SK-N-SH (cell line): ENCODE data around the gene CRB2. TPM values are rescaled to one million over a fixed set of nuclear protein-coding genes. Genes with fewer than 3 reads are reported as not detected.

Experiments used
- CTCF ChIA-PET: fragments of 300-600, 350-600 bp; formaldehyde crosslinking; extraction: SDS; loops from one replicate; lab custom pipeline; 2021; lab: Yijun Ruan, JAX
- POLR2A ChIA-PET: fragments of 350-600 bp; sonication (Branson Sonifier 250); formaldehyde crosslinking; extraction: SDS; loops from one replicate; lab custom pipeline; 2020; ENCODE audit warnings: antibody characterized with exemption, inconsistent platforms; lab: Yijun Ruan, JAX
- DNase-seq: peaks from one replicate; pipeline ENCODE4 v3.0.0; 2012
- H2AFZ ChIP-seq: fragments of 200-600 bp; sonication (generic); 2 replicates; pipeline ENCODE4 v1.8.1; 2016; ENCODE audit warnings: antibody characterized with exemption, mild to moderate bottlenecking, low read depth
- H3F3A ChIP-seq: fragments of 200-600 bp; sonication (generic); replicated peaks from 2 replicates; pipeline ENCODE3; 2016; ENCODE audit warnings: antibody characterized with exemption, mild to moderate bottlenecking; ENCODE audit not compliant: insufficient read depth
- H3K27ac ChIP-seq, 2 experiments: fragments of 200-500 bp in 1 of 2; fragments of 200-600 bp in 1 of 2; sonication (Bioruptor generic) in 1 of 2; sonication (generic), shearing (Covaris generic) in 1 of 2; 2 replicates each; pipeline versions ENCODE4 v1.5.1 to v1.6.1; 2014 to 2016; ENCODE audit warnings: low read depth in 2 of 2, inconsistent platforms in 1 of 2, low read length in 1 of 2, mild to moderate bottlenecking in 1 of 2, mixed read lengths in 1 of 2
- H3K27me3 ChIP-seq: fragments of 200-600 bp; sonication (generic), shearing (Covaris generic); 2 replicates; pipeline ENCODE4 v1.6.1; 2016; ENCODE audit warnings: mixed run types; ENCODE audit not compliant: insufficient read depth
- H3K36me3 ChIP-seq, 2 experiments: fragments of 200-500 bp in 1 of 2; fragments of 200-600 bp in 1 of 2; sonication (Bioruptor generic) in 1 of 2; sonication (generic) in 1 of 2; replicated peaks in 1 of 2; 2 replicates each; pipeline versions ENCODE3 to v1.5.1; 2014 to 2016; ENCODE audit warnings: low read length in 1 of 2, mild to moderate bottlenecking in 1 of 2; ENCODE audit not compliant: insufficient read depth in 2 of 2, control insufficient read depth in 1 of 2
- H3K4me1 ChIP-seq, 2 experiments: fragments of 200-500 bp in 1 of 2; fragments of 200-600 bp in 1 of 2; sonication (Bioruptor generic) in 1 of 2; sonication (generic), shearing (Covaris generic) in 1 of 2; 2 replicates each; pipeline versions ENCODE4 v1.5.1 to v1.6.1; 2014 to 2016; ENCODE audit warnings: low read depth in 1 of 2, low read length in 1 of 2, mixed run types in 1 of 2; ENCODE audit not compliant: insufficient read depth in 2 of 2, control insufficient read depth in 1 of 2
- H3K4me2 ChIP-seq: fragments of 200-600 bp; sonication (generic), shearing (Covaris generic); 2 replicates; pipeline ENCODE4 v1.6.1; 2017; ENCODE audit warnings: mixed run types
- H3K4me3 ChIP-seq, 2 experiments: fragments of 200-500 bp in 1 of 2; fragments of 200-600 bp in 1 of 2; sonication (Bioruptor generic) in 1 of 2; sonication (generic), shearing (Covaris generic) in 1 of 2; 2 replicates each; pipeline versions ENCODE4 v1.5.1 to v1.8.1; 2014 to 2016; ENCODE audit warnings: low read depth in 2 of 2, inconsistent platforms in 1 of 2, low read length in 1 of 2, mild to moderate bottlenecking in 1 of 2, mixed read lengths in 1 of 2, moderate library complexity in 1 of 2
- H3K79me2 ChIP-seq: fragments of 200-600 bp; sonication (generic); 2 replicates; pipeline ENCODE4 v1.8.1; 2017; ENCODE audit warnings: mild to moderate bottlenecking; ENCODE audit not compliant: insufficient read depth
- H3K9ac ChIP-seq: fragments of 200-600 bp; sonication (generic); 2 replicates; pipeline ENCODE4 v1.6.1; 2017; ENCODE audit warnings: mixed run types
- H3K9me2 ChIP-seq: fragments of 200-600 bp; sonication (generic); 2 replicates; pipeline ENCODE4 v1.6.1; 2017; ENCODE audit warnings: mixed run types
- H3K9me3 ChIP-seq: fragments of 200-600 bp; sonication (generic); 2 replicates; pipeline ENCODE4 v1.6.1; 2017; ENCODE audit warnings: mixed run types, mild to moderate bottlenecking, moderate library complexity
- H4K20me1 ChIP-seq: fragments of 200-600 bp; sonication (generic); 2 replicates; pipeline ENCODE4 v1.6.1; 2017; ENCODE audit warnings: mild to moderate bottlenecking, mixed run types; ENCODE audit not compliant: insufficient read depth
- EP300 ChIP-seq, 2 experiments: IDR thresholded peaks; 2 replicates each; pipeline versions ENCODE4 v1.4.0 to v1.6.1; 2012; ENCODE audit warnings: borderline replicate concordance in 1 of 2, low read depth in 1 of 2, low read length in 1 of 2
- EZH2phosphoT487 ChIP-seq: fragments of 200-600 bp; sonication (generic); IDR thresholded peaks from 2 replicates; pipeline ENCODE4 v1.6.1; 2017; ENCODE audit warnings: low read depth, mixed run types, mild to moderate bottlenecking, antibody characterized with exemption, moderate library complexity, borderline replicate concordance
- FOXM1 ChIP-seq: IDR thresholded peaks from 2 replicates; pipeline ENCODE4 v1.4.0; 2012; ENCODE audit warnings: low read depth, mild to moderate bottlenecking
- JUND ChIP-seq: IDR thresholded peaks from 2 replicates; pipeline ENCODE4 v1.4.0; 2012
- NRF1 ChIP-seq: IDR thresholded peaks from 2 replicates; pipeline ENCODE4 v1.6.1; 2012; ENCODE audit warnings: low read depth, mild to moderate bottlenecking, low read length
- RAD21 ChIP-seq: IDR thresholded peaks from 2 replicates; pipeline ENCODE4 v1.6.1; 2012; ENCODE audit warnings: mild to moderate bottlenecking, low read length
- SMC3 ChIP-seq: IDR thresholded peaks from 2 replicates; pipeline ENCODE4 v1.6.1; 2012; ENCODE audit warnings: low read depth, low read length, improper control_type of control experiment
- TEAD4 ChIP-seq: IDR thresholded peaks from 2 replicates; pipeline ENCODE4 v1.4.0; 2012; ENCODE audit warnings: mild to moderate bottlenecking, borderline replicate concordance; ENCODE audit not compliant: insufficient read depth
- WGBS: methylation state at CpG from one replicate; pipeline ENCODE4 v1.1.6; 2017; ENCODE audit warnings: low lambda C conversion rate; 5-methylcytosine and 5-hydroxymethylcytosine counted together
- polyA plus RNA-seq, 3 experiments: library from polyadenylated mRNA; depleted of rRNA; stranded (reverse); fragments of >200 nt; gene quantifications; 2 replicates each; pipeline ENCODE4 v1.2.3, GENCODE V29; 2012
- TF ChIP-seq, protein P1 (sequence below): fragments of 150-350 bp; IDR thresholded peaks from 2 replicates; pipeline ENCODE4 v1.6.1; 2017; ENCODE audit warnings: antibody characterized with exemption, low read length, low read depth, borderline replicate concordance
- TF ChIP-seq, protein P2 (sequence below): fragments of 200-600 bp; sonication (generic); IDR thresholded peaks from 2 replicates; pipeline ENCODE4 v1.6.1; 2017; ENCODE audit warnings: antibody characterized with exemption, mild to moderate bottlenecking, moderate library complexity

Gene CRB2
- polyA plus RNA-seq, 1 of the 3 experiments (the other 2 are of a cell fraction) = not detected

DNA sequence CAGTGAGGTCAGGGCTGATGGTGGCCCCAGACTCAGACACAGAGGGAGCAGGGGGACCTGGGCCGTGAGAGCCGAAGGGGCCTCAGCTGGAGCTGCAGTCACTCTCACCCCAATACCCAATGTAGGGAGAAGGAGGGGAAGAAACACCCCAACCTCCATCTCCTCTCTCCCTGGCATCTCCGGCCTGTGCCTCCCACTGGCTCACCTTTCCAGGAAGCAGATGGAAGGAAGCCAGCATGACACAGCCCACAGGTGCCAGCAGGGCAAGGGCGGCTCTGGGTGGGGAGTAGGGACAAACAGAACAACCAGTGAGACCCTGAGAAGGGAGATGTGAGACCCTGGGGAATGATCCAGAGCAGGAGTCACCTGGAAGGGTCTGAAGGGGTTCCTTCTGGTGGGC lies 3.0 kb upstream of the CRB2 start:
- H4K20me1 ChIP-seq = 0 out of 2 replicates have a peak, but pooled peaks cover 4% of the 10 kb centered on the region
- H3K27ac ChIP-seq = no peak overlapping the region
- DNase-seq = no peak
- peaks cover 6% of the 10 kb centered on the region in 2 experiments; a peak in 2 of 4 replicates for H3K4me1 ChIP-seq
- H2AFZ ChIP-seq = no peak overlapping the region
- H3K4me2 ChIP-seq = no peak overlapping the region
- H3K79me2 ChIP-seq = no peaks in the 10 kb centered on the region
- H3K36me3 ChIP-seq = no peaks in the 10 kb centered on the region
- WGBS = 78% methylated on average over 4 of the region's 4 CpGs
- H3K9me3 ChIP-seq = no peaks in the 10 kb centered on the region
- H3F3A ChIP-seq = peaks cover 3% of the 10 kb centered on the region
- CTCF ChIA-PET = interaction anchor here (0.6 to 10.4 kb wide), 17 partner anchors 9 to 810 kb away, joined by 3 to 331 read pairs (median 3); no protein-coding TSS in a partner anchor
- H3K27me3 ChIP-seq = peaks cover 6% of the 10 kb centered on the region
- no peak overlapping the region for H3K9ac ChIP-seq
- no peak overlapping the region for H3K4me3 ChIP-seq
- TF ChIP-seq NRF1 (no peak), JUND (no peak), EZH2phosphoT487 (no peak)
- TF ChIP-seq, protein P1, sequence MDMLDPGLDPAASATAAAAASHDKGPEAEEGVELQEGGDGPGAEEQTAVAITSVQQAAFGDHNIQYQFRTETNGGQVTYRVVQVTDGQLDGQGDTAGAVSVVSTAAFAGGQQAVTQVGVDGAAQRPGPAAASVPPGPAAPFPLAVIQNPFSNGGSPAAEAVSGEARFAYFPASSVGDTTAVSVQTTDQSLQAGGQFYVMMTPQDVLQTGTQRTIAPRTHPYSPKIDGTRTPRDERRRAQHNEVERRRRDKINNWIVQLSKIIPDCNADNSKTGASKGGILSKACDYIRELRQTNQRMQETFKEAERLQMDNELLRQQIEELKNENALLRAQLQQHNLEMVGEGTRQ = no peak
- TF ChIP-seq, all 33 proteins: peak for 0
- H3K9me2 ChIP-seq = no peaks in the 10 kb centered on the region
- POLR2A ChIA-PET = no interaction called here

DNA sequence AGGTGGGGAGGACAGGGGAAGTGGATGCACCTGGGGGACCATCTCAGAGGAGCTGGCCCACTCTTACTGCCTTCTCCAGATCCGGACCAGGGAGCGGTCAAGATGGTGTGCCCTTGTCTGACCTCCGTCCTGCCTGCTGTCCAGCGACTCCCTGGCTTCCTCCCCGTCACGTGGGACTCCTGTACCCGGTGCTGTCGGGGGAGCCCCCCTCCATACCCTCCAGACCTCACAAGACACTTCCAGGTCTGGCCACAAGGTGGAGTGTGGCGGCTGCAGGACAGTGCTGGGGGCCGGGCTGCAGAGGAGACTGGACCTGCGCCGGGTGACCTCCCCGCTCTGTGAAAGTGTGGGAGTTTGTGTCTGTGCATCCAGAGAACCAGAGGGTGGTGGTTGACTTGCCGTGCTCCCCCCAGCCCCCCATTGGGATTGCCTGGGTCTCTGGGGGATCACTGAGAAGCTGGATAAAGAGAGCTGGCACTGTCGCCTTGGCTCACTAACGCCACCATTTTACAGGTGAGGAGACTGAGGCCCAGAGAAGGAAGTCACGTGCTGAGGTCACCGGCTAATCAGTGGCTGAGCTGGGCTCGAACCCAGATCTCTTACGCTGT lies 1.9 kb upstream of the CRB2 start:
- peak; percentile 90 for TF ChIP-seq SMC3
- TF ChIP-seq, protein P2, sequence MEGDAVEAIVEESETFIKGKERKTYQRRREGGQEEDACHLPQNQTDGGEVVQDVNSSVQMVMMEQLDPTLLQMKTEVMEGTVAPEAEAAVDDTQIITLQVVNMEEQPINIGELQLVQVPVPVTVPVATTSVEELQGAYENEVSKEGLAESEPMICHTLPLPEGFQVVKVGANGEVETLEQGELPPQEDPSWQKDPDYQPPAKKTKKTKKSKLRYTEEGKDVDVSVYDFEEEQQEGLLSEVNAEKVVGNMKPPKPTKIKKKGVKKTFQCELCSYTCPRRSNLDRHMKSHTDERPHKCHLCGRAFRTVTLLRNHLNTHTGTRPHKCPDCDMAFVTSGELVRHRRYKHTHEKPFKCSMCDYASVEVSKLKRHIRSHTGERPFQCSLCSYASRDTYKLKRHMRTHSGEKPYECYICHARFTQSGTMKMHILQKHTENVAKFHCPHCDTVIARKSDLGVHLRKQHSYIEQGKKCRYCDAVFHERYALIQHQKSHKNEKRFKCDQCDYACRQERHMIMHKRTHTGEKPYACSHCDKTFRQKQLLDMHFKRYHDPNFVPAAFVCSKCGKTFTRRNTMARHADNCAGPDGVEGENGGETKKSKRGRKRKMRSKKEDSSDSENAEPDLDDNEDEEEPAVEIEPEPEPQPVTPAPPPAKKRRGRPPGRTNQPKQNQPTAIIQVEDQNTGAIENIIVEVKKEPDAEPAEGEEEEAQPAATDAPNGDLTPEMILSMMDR = peak; percentile 88
- TF ChIP-seq FOXM1 = no peak
- peak; percentile 82 for TF ChIP-seq RAD21
- no peak for TF ChIP-seq TEAD4
- TF ChIP-seq EP300 (IDR thresholded peaks at IDR 0.05; ENCODE audit: borderline replicate concordance in 1 of 2, low read depth in 1 of 2, low read length in 1 of 2) = no peak
- no peak overlapping the region for H3K27ac ChIP-seq
- 0 out of 2 replicates have a peak, but pooled peaks cover 4% of the 10 kb centered on the region for H4K20me1 ChIP-seq
- H3K9me2 ChIP-seq = no peaks in the 10 kb centered on the region
- ChIA-PET CTCF (interaction anchor here (0.6 to 10.4 kb wide), 32 partner anchors 10 to 741 kb away, joined by 3 to 331 read pairs (median 3); partner anchors contain the start of gene PDCL), POLR2A (no interaction called here)
- peak; percentile 95 for DNase-seq
- no peaks in the 10 kb centered on the region for H3F3A ChIP-seq
- H3K27me3 ChIP-seq = peaks cover 6% of the 10 kb centered on the region
- no peak overlapping the region; a peak in 2 of 4 replicates for H3K4me3 ChIP-seq
- no peaks in the 10 kb centered on the region for H3K9me3 ChIP-seq
- peak overlapping the region; percentile 52; the same call in 1 of the 2 replicates for H3K4me2 ChIP-seq
- no peaks in the 10 kb centered on the region for H3K36me3 ChIP-seq
- H3K9ac ChIP-seq = no peak overlapping the region
- H3K79me2 ChIP-seq = no peaks in the 10 kb centered on the region
- no peak overlapping the region for H2AFZ ChIP-seq
- H3K4me1 ChIP-seq = peaks cover 0 to 6% of the 10 kb centered on the region in 2 experiments; a peak in 1 of 4 replicates
- 16% methylated on average over 17 of the region's 20 CpGs for WGBS
